RWPE2 (cell line): ENCODE data around the gene CFAP43.
A peak's percentile ranks its signal among the peaks of the same experiment; 100 is the strongest.

Source experiments
- ATAC-seq: fragments of 200-7000 bp; cut with Tn5 transposase; 3 replicates; pipeline ENCODE4 v1.9.1; 2021; ENCODE audit warnings: low read depth
- DNase-seq: peaks from one replicate; pipeline ENCODE4 v3.0.0-alpha.2; 2020; ENCODE audit warnings: low spot score
- H3K27ac ChIP-seq: fragments of 450-650 bp; 2 replicates; pipeline ENCODE4 v1.5.1; 2017; ENCODE audit warnings: mild to moderate bottlenecking; ENCODE audit not compliant: poor library complexity, severe bottlenecking
- H3K27me3 ChIP-seq: fragments of 250-450 bp; sonication (Bioruptor Pico); 2 replicates; pipeline ENCODE4 v1.5.1; 2021; ENCODE audit warnings: mild to moderate bottlenecking, moderate library complexity; ENCODE audit not compliant: insufficient read depth, poor library complexity, severe bottlenecking
- H3K36me3 ChIP-seq: fragments of 250-450 bp; sonication (Bioruptor Pico); 2 replicates; pipeline ENCODE4 v1.5.1; 2020; ENCODE audit warnings: low read depth, mild to moderate bottlenecking, moderate library complexity
- H3K4me1 ChIP-seq: fragments of 250-450 bp; sonication (Bioruptor Pico); 2 replicates; pipeline ENCODE4 v1.5.1; 2021; ENCODE audit warnings: mild to moderate bottlenecking, moderate library complexity; ENCODE audit not compliant: insufficient read depth, poor library complexity, severe bottlenecking
- H3K4me3 ChIP-seq: fragments of 250-450 bp; sonication (Bioruptor Pico); 2 replicates; pipeline ENCODE4 v1.5.1; 2021; ENCODE audit warnings: mild to moderate bottlenecking, moderate library complexity; ENCODE audit not compliant: severe bottlenecking
- H3K9me3 ChIP-seq: fragments of 250-450 bp; sonication (Bioruptor Pico); 2 replicates; pipeline ENCODE4 v1.5.1; 2021; ENCODE audit warnings: mild to moderate bottlenecking, moderate library complexity; ENCODE audit not compliant: severe bottlenecking
- TF ChIP-seq, protein P1 (sequence below): fragments of 450-650 bp; IDR thresholded peaks from one replicate; pipeline ENCODE4 v1.5.1; 2017; ENCODE audit warnings: mild to moderate bottlenecking, moderate library complexity; ENCODE audit not compliant: poor library complexity, severe bottlenecking

CFAP43 gene

DNA sequence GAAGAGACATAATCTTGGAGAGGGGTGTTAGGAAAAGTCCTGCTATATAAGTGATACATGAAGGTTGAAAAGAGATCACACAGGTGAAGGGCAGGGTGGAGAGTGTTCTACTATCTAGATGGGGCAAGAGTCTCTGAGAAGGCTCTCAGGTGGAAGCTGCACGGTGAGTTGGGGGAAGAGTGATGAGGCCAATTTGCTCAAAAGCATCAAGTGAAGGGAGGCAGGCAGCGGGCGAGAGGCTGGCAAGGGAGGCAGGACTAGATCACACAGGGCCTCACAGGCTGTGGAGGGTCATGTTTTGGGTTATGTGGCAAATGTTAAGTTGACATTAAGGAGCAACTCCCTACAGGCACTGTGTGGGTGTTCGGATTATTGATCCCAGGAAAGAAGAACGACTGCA, 143.9 kb downstream of the CFAP43 start:
- Histone ChIP-seq H3K4me3 (no peak overlapping the region), H3K36me3 (peaks cover 11% of the 10 kb centered on the region), H3K27me3 (no peaks in the 10 kb centered on the region), H3K9me3 (no peaks in the 10 kb centered on the region), H3K4me1 (peaks cover 26% of the 10 kb centered on the region), H3K27ac (peak overlapping the region; percentile 83)
- TF ChIP-seq, protein P1, sequence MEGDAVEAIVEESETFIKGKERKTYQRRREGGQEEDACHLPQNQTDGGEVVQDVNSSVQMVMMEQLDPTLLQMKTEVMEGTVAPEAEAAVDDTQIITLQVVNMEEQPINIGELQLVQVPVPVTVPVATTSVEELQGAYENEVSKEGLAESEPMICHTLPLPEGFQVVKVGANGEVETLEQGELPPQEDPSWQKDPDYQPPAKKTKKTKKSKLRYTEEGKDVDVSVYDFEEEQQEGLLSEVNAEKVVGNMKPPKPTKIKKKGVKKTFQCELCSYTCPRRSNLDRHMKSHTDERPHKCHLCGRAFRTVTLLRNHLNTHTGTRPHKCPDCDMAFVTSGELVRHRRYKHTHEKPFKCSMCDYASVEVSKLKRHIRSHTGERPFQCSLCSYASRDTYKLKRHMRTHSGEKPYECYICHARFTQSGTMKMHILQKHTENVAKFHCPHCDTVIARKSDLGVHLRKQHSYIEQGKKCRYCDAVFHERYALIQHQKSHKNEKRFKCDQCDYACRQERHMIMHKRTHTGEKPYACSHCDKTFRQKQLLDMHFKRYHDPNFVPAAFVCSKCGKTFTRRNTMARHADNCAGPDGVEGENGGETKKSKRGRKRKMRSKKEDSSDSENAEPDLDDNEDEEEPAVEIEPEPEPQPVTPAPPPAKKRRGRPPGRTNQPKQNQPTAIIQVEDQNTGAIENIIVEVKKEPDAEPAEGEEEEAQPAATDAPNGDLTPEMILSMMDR, result no peak
- DNase-seq (no peak), ATAC-seq (no peak)

DNA sequence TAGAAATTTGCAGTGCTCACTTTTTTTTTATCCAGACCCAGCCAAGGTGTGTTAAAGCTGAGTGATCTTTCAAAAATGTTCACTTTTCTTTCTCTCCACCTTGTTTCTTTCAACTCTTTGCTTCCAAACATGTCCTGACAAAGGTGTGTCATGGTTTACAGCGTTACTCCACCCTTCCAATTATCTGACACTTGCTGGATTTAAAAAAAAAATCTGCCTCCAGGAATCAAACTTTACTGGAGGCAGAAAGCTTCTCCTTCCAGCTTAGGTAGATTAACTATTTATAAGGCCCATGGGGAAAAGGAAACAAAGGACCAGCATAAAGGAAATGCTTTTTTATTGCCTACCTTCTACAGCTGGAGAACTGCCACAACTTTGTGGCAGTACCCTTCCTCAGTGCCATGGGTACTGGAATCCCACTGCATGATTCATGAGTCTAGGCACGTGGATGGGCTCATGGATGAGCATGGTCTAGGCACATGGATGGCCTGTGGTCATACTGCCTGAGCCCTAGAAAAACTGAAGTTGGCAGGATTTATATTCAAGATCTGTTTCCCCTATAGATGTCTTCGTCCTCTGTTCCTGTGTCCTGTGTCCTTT, 146.3 kb downstream of the CFAP43 start, which contains the start of gene COL17A1:
Gene COL17A1 (minus strand): TSS at position 80 of the 600 bp plus-strand sequence. CDS start 5,207 bp downstream, outside the sequence.
- H3K4me3 ChIP-seq, result peak within 1 kb of the TSS; percentile 42
- TF ChIP-seq, protein P1, result no peak
- peak within 1 kb of the TSS; percentile 96 for H3K27ac ChIP-seq
- peaks cover 39% of the 10 kb centered on the region for H3K4me1 ChIP-seq
- no peaks in the 10 kb centered on the region for H3K9me3 ChIP-seq
- ATAC-seq (peak; percentile 38), DNase-seq (no peak)
- H3K27me3 ChIP-seq, result no peaks in the 10 kb centered on the region
- peaks cover 32% of the 10 kb centered on the region for H3K36me3 ChIP-seq

DNA sequence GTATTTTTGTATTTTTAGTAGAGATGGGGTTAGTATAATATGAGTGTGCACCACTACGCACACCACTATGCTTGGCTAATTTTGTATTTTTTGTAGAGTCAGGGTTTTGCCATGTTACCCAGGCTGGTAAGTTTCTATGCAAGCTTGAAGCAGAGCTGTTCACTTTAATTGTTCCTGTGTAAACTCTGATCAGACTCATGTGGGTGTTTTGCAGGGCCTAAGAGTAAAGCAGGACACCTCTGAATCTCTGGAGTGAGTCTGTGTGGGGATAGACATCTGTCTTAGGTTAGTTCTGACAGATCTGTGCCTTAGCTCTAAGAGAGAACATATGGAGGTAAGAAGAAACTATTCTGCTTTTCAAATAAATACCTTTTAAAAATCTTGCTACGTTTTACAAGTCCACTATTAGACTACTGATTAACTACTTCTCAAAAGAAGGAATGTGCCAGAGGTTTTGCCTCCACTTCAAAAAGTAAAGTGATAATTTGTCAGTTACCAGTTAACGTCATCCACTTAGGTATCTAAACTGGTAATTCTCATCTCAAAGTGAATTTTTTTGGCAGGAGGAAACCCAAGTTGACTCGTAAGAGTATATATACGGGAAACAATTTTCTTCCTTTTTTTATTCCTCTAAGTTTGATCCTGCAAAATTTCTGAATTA, 147.6 kb downstream of the CFAP43 start:
- peak; percentile 22; the same call in 1 of the 3 replicates for ATAC-seq

GRCh38 chr10:104081998-104082397, 150.2 kb downstream of the CFAP43 start:
- Histone ChIP-seq H3K4me3 (peak overlapping the region; percentile 42), H3K27me3 (no peaks in the 10 kb centered on the region), H3K36me3 (peaks cover 71% of the 10 kb centered on the region), H3K4me1 (peaks cover 24% of the 10 kb centered on the region), H3K9me3 (no peaks in the 10 kb centered on the region), H3K27ac (peak overlapping the region; percentile 96)
- DNase-seq (no peak), ATAC-seq (peak; percentile 57)
- TF ChIP-seq, protein P1, result no peak

More for the DNA sequence above, 147.6 kb downstream of the CFAP43 start:
- H3K27ac ChIP-seq, result peak overlapping the region; percentile 96
- peaks cover 45% of the 10 kb centered on the region for H3K36me3 ChIP-seq
- DNase-seq, result no peak
- TF ChIP-seq, protein P1, result no peak
- H3K27me3 ChIP-seq, result no peaks in the 10 kb centered on the region
- no peaks in the 10 kb centered on the region for H3K9me3 ChIP-seq
- peak overlapping the region; percentile 42 for H3K4me3 ChIP-seq
- H3K4me1 ChIP-seq, result peaks cover 28% of the 10 kb centered on the region

GRCh38 chr10:104080762-104081161, 151.4 kb downstream of the CFAP43 start:
- Histone ChIP-seq H3K4me3 (no peak overlapping the region), H3K9me3 (no peaks in the 10 kb centered on the region), H3K27me3 (no peaks in the 10 kb centered on the region), H3K27ac (peak overlapping the region; percentile 96), H3K4me1 (peaks cover 17% of the 10 kb centered on the region), H3K36me3 (peaks cover 83% of the 10 kb centered on the region)
- no peak for ATAC-seq
- TF ChIP-seq, protein P1, result peak; percentile 57
- DNase-seq, result no peak
